ENCODE measurements around the gene SDR9C7.
"Not testable (repeated sequence)": the region's sequence is repeated elsewhere in the genome, so short reads cannot be mapped to it uniquely, and the experiment has no call there.

Gene SDR9C7

GRCh38 chr12:56954057-56954957 lies 20.1 kb upstream of the SDR9C7 start:
- in situ Hi-C loops (cut with MboI; ENCODE audit: low sequenced_read_pairs): no loop called here

- in situ Hi-C loops (cut with MboI; ENCODE audit: low sequenced_read_pairs): no loop called here
Measured at GRCh38 chr12:56953314-56953713, 19.1 kb upstream of the SDR9C7 start.

- in situ Hi-C loops (cut with MboI; ENCODE audit: low sequenced_read_pairs): no loop called here
Measured at GRCh38 chr12:56951582-56952339, 17.6 kb upstream of the SDR9C7 start.

- in situ Hi-C loops (cut with MboI; ENCODE audit: low sequenced_read_pairs): no loop called here
Measured at GRCh38 chr12:56948881-56949280, 14.7 kb upstream of the SDR9C7 start.

GRCh38 chr12:56948457-56948777 lies 14.2 kb upstream of the SDR9C7 start:
- in situ Hi-C loops (cut with MboI; ENCODE audit: low sequenced_read_pairs): no loop called here

GRCh38 chr12:56947633-56948456 lies 13.6 kb upstream of the SDR9C7 start:
- in situ Hi-C loops (cut with MboI; ENCODE audit: low sequenced_read_pairs): no loop called here

- in situ Hi-C loops (cut with MboI; ENCODE audit: low sequenced_read_pairs): no loop called here
Measured at GRCh38 chr12:56943878-56944277, 9.7 kb upstream of the SDR9C7 start.

GRCh38 chr12:56943374-56943773 lies 9.2 kb upstream of the SDR9C7 start:
- in situ Hi-C loops (cut with MboI; ENCODE audit: low sequenced_read_pairs): not testable (repeated sequence)

GRCh38 chr12:56941299-56942017 lies 7.2 kb upstream of the SDR9C7 start:
- in situ Hi-C loops (cut with MboI; ENCODE audit: low sequenced_read_pairs): no loop called here

- in situ Hi-C loops (cut with MboI; ENCODE audit: low sequenced_read_pairs): not testable (repeated sequence)
Measured at GRCh38 chr12:56940942-56941298, 6.7 kb upstream of the SDR9C7 start.

GRCh38 chr12:56935752-56936151 lies 1.5 kb upstream of the SDR9C7 start:
- in situ Hi-C loops (cut with MboI; ENCODE audit: low sequenced_read_pairs): no loop called here

- in situ Hi-C loops (cut with MboI; ENCODE audit: low sequenced_read_pairs): no loop called here
Measured at GRCh38 chr12:56935157-56935556, 949 bp upstream of the SDR9C7 start.

- in situ Hi-C loops (cut with MboI; ENCODE audit: low sequenced_read_pairs): no loop called here
Measured at GRCh38 chr12:56932867-56933266, 1.3 kb downstream of the SDR9C7 start.

- in situ Hi-C loops (cut with MboI; ENCODE audit: low sequenced_read_pairs): no loop called here
Measured at GRCh38 chr12:56932146-56932545, 2.1 kb downstream of the SDR9C7 start.

- in situ Hi-C loops (cut with MboI; ENCODE audit: low sequenced_read_pairs): no loop called here
Measured at GRCh38 chr12:56931474-56931978, 2.7 kb downstream of the SDR9C7 start.

GRCh38 chr12:56930241-56930640 lies 4.0 kb downstream of the SDR9C7 start:
- in situ Hi-C loops (cut with MboI; ENCODE audit: low sequenced_read_pairs): no loop called here

- in situ Hi-C loops (cut with MboI; ENCODE audit: low sequenced_read_pairs): no loop called here
Measured at GRCh38 chr12:56929780-56930179, 4.4 kb downstream of the SDR9C7 start.

- in situ Hi-C loops (cut with MboI; ENCODE audit: low sequenced_read_pairs): no loop called here
Measured at GRCh38 chr12:56928262-56928661, 5.9 kb downstream of the SDR9C7 start.

GRCh38 chr12:56927281-56927680 lies 6.9 kb downstream of the SDR9C7 start:
- in situ Hi-C loops (cut with MboI; ENCODE audit: low sequenced_read_pairs): no loop called here

GRCh38 chr12:56922031-56922430 lies 12.2 kb downstream of the SDR9C7 start:
- in situ Hi-C loops (cut with MboI; ENCODE audit: low sequenced_read_pairs): no loop called here

GRCh38 chr12:56921346-56921745 lies 12.9 kb downstream of the SDR9C7 start:
- in situ Hi-C loops (cut with MboI; ENCODE audit: low sequenced_read_pairs): no loop called here
